Activated T-helper 2 cell treated with anti-CD3 and anti-CD28 coated beads, Interferon-gamma antibody, Interleukin-2, Interleukin-4, amounts not matched to agents 10 μg/mL and 5 μg/mL and 100 μg/mL, durations not matched to agents 14 hours and 24 hours and 36 hours (primary cell): ENCODE measurements around the gene LONP2. TPM values are rescaled to one million over a fixed set of nuclear protein-coding genes. Genes with fewer than 3 reads are reported as not detected.

Experiments
- DNase-seq: peaks from one replicate; pipeline ENCODE4 v3.0.0; 2021; ENCODE audit warnings: low spot score
- H3K27ac Mint-ChIP-seq: one replicate; pipeline ENCODE4 v1.8.0; 2021; ENCODE audit warnings: mixed read lengths
- H3K27me3 Mint-ChIP-seq: one replicate; pipeline ENCODE4 v1.8.0; 2021; ENCODE audit warnings: low read depth, mixed read lengths
- H3K36me3 Mint-ChIP-seq: one replicate; pipeline ENCODE4 v1.8.0; 2021; ENCODE audit warnings: low read depth, mixed read lengths
- H3K4me1 Mint-ChIP-seq: one replicate; pipeline ENCODE4 v1.8.0; 2021; ENCODE audit warnings: low read depth, mixed read lengths
- H3K4me3 Mint-ChIP-seq: one replicate; pipeline ENCODE4 v1.8.0; 2021; ENCODE audit warnings: low read depth, mild to moderate bottlenecking, moderate library complexity, mixed read lengths
- H3K9me3 Mint-ChIP-seq: one replicate; pipeline ENCODE4 v1.8.0; 2021; ENCODE audit warnings: mixed read lengths
- intact Hi-C: fragments of 100-400 bp; cut with micrococcal nuclease; formaldehyde crosslinking; loops from one replicate; pipeline ENCODE4 v1.15.1; 2023
- total RNA-seq: library from RNA; stranded (reverse); gene quantifications from 2 replicates; pipeline ENCODE4 v1.2.3, GENCODE V29; 2022

The LONP2 gene
- total RNA-seq, 1 donor from 2014 or later = 54.2 TPM

GRCh38 chr16:48247311-48247710 is 3.2 kb downstream of the LONP2 start, which contains the start of gene ABCC11:
Gene ABCC11, minus strand, starts transcription at chr16:48247539. Its CDS starts 15,618 bp downstream, at chr16:48231921.
- Mint-ChIP-seq H3K36me3 (peaks cover 9% of the 10 kb centered on the region), H3K4me1 (peaks cover 31% of the 10 kb centered on the region), H3K27me3 (no peaks in the 10 kb centered on the region), H3K9me3 (no peaks in the 10 kb centered on the region), H3K27ac (no peak within 1 kb of the TSS), H3K4me3 (peak within 1 kb of the TSS; percentile 92)
- intact Hi-C loops = loop anchor here (10.0 kb wide), 1 partner anchor 67 kb away; no protein-coding TSS in a partner anchor
- DNase-seq = no peak

- Mint-ChIP-seq H3K27ac (no peak overlapping the region), H3K27me3 (no peaks in the 10 kb centered on the region), H3K36me3 (peaks cover 36% of the 10 kb centered on the region), H3K9me3 (no peaks in the 10 kb centered on the region), H3K4me3 (no peak overlapping the region), H3K4me1 (peaks cover 25% of the 10 kb centered on the region)
- intact Hi-C loops = no loop called here
- DNase-seq = no peak
Observed at GRCh38 chr16:48250520-48251278, 6.6 kb downstream of the LONP2 start.

GRCh38 chr16:48252013-48252412 is 7.9 kb downstream of the LONP2 start:
- intact Hi-C loops = no loop called here
- H3K4me1 Mint-ChIP-seq = peaks cover 17% of the 10 kb centered on the region
- no peak overlapping the region for H3K27ac Mint-ChIP-seq
- H3K9me3 Mint-ChIP-seq = no peaks in the 10 kb centered on the region
- DNase-seq = no peak
- H3K36me3 Mint-ChIP-seq = peaks cover 39% of the 10 kb centered on the region
- H3K27me3 Mint-ChIP-seq = no peaks in the 10 kb centered on the region
- no peak overlapping the region for H3K4me3 Mint-ChIP-seq

GRCh38 chr16:48256579-48257177 is 12.6 kb downstream of the LONP2 start:
- peaks cover 4% of the 10 kb centered on the region for H3K4me1 Mint-ChIP-seq
- intact Hi-C loops = no loop called here
- H3K27ac Mint-ChIP-seq = no peak overlapping the region
- no peaks in the 10 kb centered on the region for H3K27me3 Mint-ChIP-seq
- DNase-seq = no peak
- peaks cover 72% of the 10 kb centered on the region for H3K36me3 Mint-ChIP-seq
- H3K9me3 Mint-ChIP-seq = no peaks in the 10 kb centered on the region
- no peak overlapping the region for H3K4me3 Mint-ChIP-seq

- Mint-ChIP-seq H3K9me3 (no peaks in the 10 kb centered on the region), H3K27ac (no peak overlapping the region), H3K27me3 (no peaks in the 10 kb centered on the region), H3K36me3 (peaks cover 75% of the 10 kb centered on the region), H3K4me1 (peaks cover 6% of the 10 kb centered on the region), H3K4me3 (no peak overlapping the region)
- DNase-seq = no peak
- intact Hi-C loops = no loop called here
Observed at GRCh38 chr16:48261569-48261968, 17.5 kb downstream of the LONP2 start.

GRCh38 chr16:48262631-48263030 is 18.5 kb downstream of the LONP2 start:
- Mint-ChIP-seq H3K36me3 (peaks cover 76% of the 10 kb centered on the region), H3K27me3 (no peaks in the 10 kb centered on the region), H3K27ac (no peak overlapping the region), H3K4me3 (no peak overlapping the region), H3K9me3 (no peaks in the 10 kb centered on the region), H3K4me1 (peaks cover 6% of the 10 kb centered on the region)
- intact Hi-C loops = no loop called here
- no peak for DNase-seq

- H3K4me1 Mint-ChIP-seq = peaks cover 6% of the 10 kb centered on the region
- intact Hi-C loops = no loop called here
Observed at GRCh38 chr16:48269011-48269410, 24.9 kb downstream of the LONP2 start.

GRCh38 chr16:48271728-48272127 is 27.6 kb downstream of the LONP2 start:
- Mint-ChIP-seq H3K4me3 (no peak overlapping the region), H3K4me1 (peaks cover 2% of the 10 kb centered on the region), H3K36me3 (peaks cover 18% of the 10 kb centered on the region), H3K9me3 (no peaks in the 10 kb centered on the region), H3K27me3 (no peaks in the 10 kb centered on the region), H3K27ac (no peak overlapping the region)
- intact Hi-C loops = no loop called here
- DNase-seq = no peak

More at GRCh38 chr16:48269011-48269410, 24.9 kb downstream of the LONP2 start:
- H3K27ac Mint-ChIP-seq = no peak overlapping the region
- H3K36me3 Mint-ChIP-seq = peaks cover 38% of the 10 kb centered on the region
- no peak for DNase-seq
- H3K9me3 Mint-ChIP-seq = no peaks in the 10 kb centered on the region
- H3K27me3 Mint-ChIP-seq = no peaks in the 10 kb centered on the region
- H3K4me3 Mint-ChIP-seq = no peak overlapping the region

GRCh38 chr16:48272837-48273421 is 28.8 kb downstream of the LONP2 start:
- Mint-ChIP-seq H3K27me3 (no peaks in the 10 kb centered on the region), H3K4me3 (no peak overlapping the region), H3K4me1 (no peaks in the 10 kb centered on the region), H3K9me3 (no peaks in the 10 kb centered on the region), H3K27ac (no peak overlapping the region), H3K36me3 (peaks cover 22% of the 10 kb centered on the region)
- intact Hi-C loops = no loop called here
- no peak for DNase-seq

GRCh38 chr16:48274476-48274875 is 30.4 kb downstream of the LONP2 start:
- H3K4me1 Mint-ChIP-seq = no peaks in the 10 kb centered on the region
- no peaks in the 10 kb centered on the region for H3K27me3 Mint-ChIP-seq
- DNase-seq = no peak
- peaks cover 31% of the 10 kb centered on the region for H3K36me3 Mint-ChIP-seq
- no peaks in the 10 kb centered on the region for H3K9me3 Mint-ChIP-seq
- intact Hi-C loops = no loop called here
- no peak overlapping the region for H3K4me3 Mint-ChIP-seq
- H3K27ac Mint-ChIP-seq = no peak overlapping the region

- Mint-ChIP-seq H3K4me3 (no peak overlapping the region), H3K27me3 (no peaks in the 10 kb centered on the region), H3K36me3 (peaks cover 31% of the 10 kb centered on the region), H3K27ac (no peak overlapping the region), H3K4me1 (no peaks in the 10 kb centered on the region), H3K9me3 (no peaks in the 10 kb centered on the region)
- intact Hi-C loops = no loop called here
- DNase-seq = no peak
Observed at GRCh38 chr16:48276102-48276501, 32.0 kb downstream of the LONP2 start.

- intact Hi-C loops = no loop called here
Observed at GRCh38 chr16:48277158-48277557, 33.1 kb downstream of the LONP2 start.

GRCh38 chr16:48279199-48279598 is 35.1 kb downstream of the LONP2 start:
- Mint-ChIP-seq H3K4me1 (peaks cover 3% of the 10 kb centered on the region), H3K27ac (no peak overlapping the region), H3K36me3 (peaks cover 38% of the 10 kb centered on the region), H3K27me3 (no peaks in the 10 kb centered on the region), H3K4me3 (no peak overlapping the region), H3K9me3 (no peaks in the 10 kb centered on the region)
- DNase-seq = no peak
- intact Hi-C loops = no loop called here

More at GRCh38 chr16:48277158-48277557, 33.1 kb downstream of the LONP2 start:
- no peaks in the 10 kb centered on the region for H3K4me1 Mint-ChIP-seq
- H3K4me3 Mint-ChIP-seq = no peak overlapping the region
- H3K27me3 Mint-ChIP-seq = no peaks in the 10 kb centered on the region
- no peak for DNase-seq
- peaks cover 28% of the 10 kb centered on the region for H3K36me3 Mint-ChIP-seq
- no peaks in the 10 kb centered on the region for H3K9me3 Mint-ChIP-seq
- no peak overlapping the region for H3K27ac Mint-ChIP-seq
